NT2/D1 (cell line): ENCODE results near the gene P2RX3.

ENCODE experiments used
- SUZ12 ChIP-seq: IDR thresholded peaks from 2 replicates; pipeline ENCODE4 v1.6.1; 2011; ENCODE audit not compliant: insufficient read length, insufficient read depth; ENCODE audit errors: extremely low read depth
- YY1 ChIP-seq: IDR thresholded peaks from 2 replicates; pipeline ENCODE4 v1.6.1; 2011; ENCODE audit not compliant: insufficient read length, insufficient read depth

DNA sequence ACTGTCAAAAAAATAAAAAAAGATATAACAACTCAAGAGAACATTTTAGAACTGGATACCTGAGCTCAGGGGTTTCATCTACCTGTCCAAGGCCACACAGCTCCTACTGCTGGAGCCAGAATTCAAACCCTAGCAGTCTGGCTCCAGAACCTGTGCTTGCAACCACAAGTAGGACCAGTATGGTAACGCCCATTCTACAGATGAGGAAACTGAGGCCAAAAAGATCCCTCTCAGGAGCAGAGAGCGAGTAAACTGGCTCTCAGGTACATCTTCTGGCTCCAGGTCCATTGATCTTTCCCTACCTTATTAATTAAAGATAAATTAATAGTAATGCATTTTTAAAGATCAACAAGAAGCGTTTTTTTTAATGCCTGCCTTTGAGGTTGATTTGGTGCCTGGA lies 19.2 kb downstream of the P2RX3 start:
- TF ChIP-seq YY1: no peak
- no peak for TF ChIP-seq SUZ12
